NK-92 treated with Interleukin-12 subunit alpha and Interleukin-12 subunit beta, amount 100 ng/mL, for 24 hours (cell line): ENCODE measurements around the gene PPP4R3A.
"Not testable (repeated sequence)": the region's sequence is repeated elsewhere in the genome, so short reads cannot be mapped to it uniquely, and the experiment has no call there.

Source experiments
- DNase-seq: peaks from one replicate; lab custom pipeline; 2025; lab: John Stamatoyannopoulos, UW

PPP4R3A gene

GRCh38 chr14:91409240-91409639 is 100.9 kb downstream of the PPP4R3A start:
- not testable (repeated sequence) for DNase-seq
